H1 (cell line): ENCODE measurements around the gene RABL6.

Experiments used
- ASH2L ChIP-seq: fragments of 200-600, 300-600 bp; sonication (generic); IDR thresholded peaks from one replicate; pipeline ENCODE4 v1.7.1; 2017; ENCODE audit warnings: low read length
- CHD2 ChIP-seq: IDR thresholded peaks from 2 replicates; pipeline ENCODE4 v1.6.1; 2012; ENCODE audit warnings: low read length, improper control_type of control experiment
- FOSL1 ChIP-seq: IDR thresholded peaks from 2 replicates; pipeline ENCODE4 v1.6.1; 2011; ENCODE audit warnings: mild to moderate bottlenecking, low read depth, low read length, moderate library complexity; ENCODE audit not compliant: insufficient read depth
- GABPA ChIP-seq: IDR thresholded peaks from 2 replicates; pipeline ENCODE4 v1.6.1; 2011; ENCODE audit warnings: mild to moderate bottlenecking, low read length, moderate library complexity, borderline replicate concordance; ENCODE audit not compliant: insufficient read depth
- JUN ChIP-seq: IDR thresholded peaks from 2 replicates; pipeline ENCODE4 v1.6.1; 2011; ENCODE audit warnings: low read depth, mild to moderate bottlenecking, improper control_type of control experiment, low read length
- POLR2A ChIP-seq, 2 experiments: IDR thresholded peaks; 1 replicate in 1 of 2; 2 replicates in 1 of 2; pipeline ENCODE4 v1.6.1; 2011; ENCODE audit warnings: low read depth in 2 of 2, low read length in 2 of 2, mild to moderate bottlenecking in 2 of 2; ENCODE audit errors: control extremely low read depth in 1 of 2
- RAD21 ChIP-seq, 2 experiments: IDR thresholded peaks in 1 of 2; conservative IDR thresholded peaks in 1 of 2; 2 replicates each; pipeline ENCODE4 v1.6.1; 2011; ENCODE audit warnings: low read depth in 2 of 2, low read length in 2 of 2, improper control_type of control experiment in 1 of 2, inconsistent platforms in 1 of 2, mild to moderate bottlenecking in 1 of 2, moderate library complexity in 1 of 2
- TBP ChIP-seq: IDR thresholded peaks from 2 replicates; pipeline ENCODE4 v1.6.1; 2011; ENCODE audit warnings: low read depth, low read length, improper control_type of control experiment
- TCF12 ChIP-seq: IDR thresholded peaks from 2 replicates; pipeline ENCODE4 v1.6.1; 2011; ENCODE audit warnings: low read depth, mild to moderate bottlenecking, low read length
- YY1 ChIP-seq: IDR thresholded peaks from 2 replicates; pipeline ENCODE4 v1.6.1; 2011; ENCODE audit warnings: low read depth, mild to moderate bottlenecking, low read length
- TF ChIP-seq, protein P1 (sequence below), 3 experiments: IDR thresholded peaks; 1 replicate in 2 of 3; 2 replicates in 1 of 3; pipeline versions ENCODE4 v1.5.1 to v1.6.1; 2011; ENCODE audit warnings: low read length in 3 of 3, mild to moderate bottlenecking in 3 of 3, inconsistent platforms in 2 of 3, low read depth in 1 of 3, moderate library complexity in 1 of 3; ENCODE audit not compliant: insufficient read depth in 1 of 3; ENCODE audit errors: control extremely low read depth in 1 of 3

DNA sequence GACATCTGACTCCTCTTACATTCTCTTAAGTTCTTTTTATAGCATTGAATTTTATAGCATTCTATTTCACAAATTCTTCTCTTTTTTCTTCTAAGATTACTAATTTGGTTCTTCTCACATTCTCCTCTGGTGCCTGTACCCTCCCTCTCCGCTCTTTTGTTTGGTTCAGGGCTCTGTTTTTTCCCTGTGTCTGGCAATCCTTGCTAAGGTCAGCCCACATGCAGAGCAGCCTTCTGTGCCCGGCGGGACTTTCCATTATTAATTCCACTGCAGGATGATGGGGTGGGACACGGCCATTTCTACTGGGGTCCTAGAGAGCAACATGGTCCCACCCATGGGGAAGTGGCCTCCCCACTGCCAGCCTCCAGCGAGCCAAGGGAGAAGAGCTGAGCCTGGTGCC lies 68.7 kb downstream of the RABL6 start:
- TF ChIP-seq JUN (no peak), POLR2A (IDR thresholded peaks at IDR 0.05; ENCODE audit: control extremely low read depth in 1 of 2, low read depth in 2 of 2, low read length in 2 of 2) (no peak), FOSL1 (no peak), YY1 (no peak), TCF12 (no peak), CHD2 (no peak), GABPA (no peak), RAD21 (IDR thresholded peaks at IDR 0.05 in 1 of 2, conservative IDR thresholded peaks at IDR 0.05 in 1 of 2; ENCODE audit: low read depth in 2 of 2, low read length in 2 of 2) (no peak), TBP (no peak), ASH2L (no peak)
- TF ChIP-seq, protein P1, sequence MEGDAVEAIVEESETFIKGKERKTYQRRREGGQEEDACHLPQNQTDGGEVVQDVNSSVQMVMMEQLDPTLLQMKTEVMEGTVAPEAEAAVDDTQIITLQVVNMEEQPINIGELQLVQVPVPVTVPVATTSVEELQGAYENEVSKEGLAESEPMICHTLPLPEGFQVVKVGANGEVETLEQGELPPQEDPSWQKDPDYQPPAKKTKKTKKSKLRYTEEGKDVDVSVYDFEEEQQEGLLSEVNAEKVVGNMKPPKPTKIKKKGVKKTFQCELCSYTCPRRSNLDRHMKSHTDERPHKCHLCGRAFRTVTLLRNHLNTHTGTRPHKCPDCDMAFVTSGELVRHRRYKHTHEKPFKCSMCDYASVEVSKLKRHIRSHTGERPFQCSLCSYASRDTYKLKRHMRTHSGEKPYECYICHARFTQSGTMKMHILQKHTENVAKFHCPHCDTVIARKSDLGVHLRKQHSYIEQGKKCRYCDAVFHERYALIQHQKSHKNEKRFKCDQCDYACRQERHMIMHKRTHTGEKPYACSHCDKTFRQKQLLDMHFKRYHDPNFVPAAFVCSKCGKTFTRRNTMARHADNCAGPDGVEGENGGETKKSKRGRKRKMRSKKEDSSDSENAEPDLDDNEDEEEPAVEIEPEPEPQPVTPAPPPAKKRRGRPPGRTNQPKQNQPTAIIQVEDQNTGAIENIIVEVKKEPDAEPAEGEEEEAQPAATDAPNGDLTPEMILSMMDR (IDR thresholded peaks at IDR 0.05; ENCODE audit: control extremely low read depth in 1 of 3, insufficient read depth in 1 of 3, low read depth in 1 of 3, low read length in 3 of 3) = no peak
